Sciatic nerve (tissue), 2 donors: Measurements from ENCODE around the gene TGM2. TPM values are rescaled to one million over a fixed set of nuclear protein-coding genes. Genes with fewer than 3 reads are reported as not detected.

Source experiments
- ATAC-seq: fragments of 200-7000 bp; cut with Tn5 transposase; one replicate; pipeline ENCODE4 v1.9.1; 2020; ENCODE audit warnings: mild to moderate bottlenecking, moderate library complexity
- DNase-seq: peaks from one replicate; pipeline ENCODE4 v3.0.0-alpha.2; 2020; ENCODE audit warnings: low spot score
- intact Hi-C: fragments of 100-400 bp; cut with DNase I; formaldehyde crosslinking; loops from one replicate; pipeline ENCODE4 v1.14.2; 2022
- total RNA-seq: library from RNA; stranded (reverse); fragmentation: NEBNext Ultra II Directional; extraction: Animal tissue kit (Norgen Biotek cat#: 25700); gene quantifications from one replicate; pipeline ENCODE4 v1.2.1, GENCODE V29; 2021
- donor health status: DM: no; HTN: no; CAD: no.
- donor health status: DM: no; HTN: no; CAD: no.

The TGM2 gene
- total RNA-seq, 1 donor from 2014 or later: 70.3 TPM

- DNase-seq (peak; percentile 43), ATAC-seq (no peak)
- intact Hi-C loops: no loop called here
Measured at GRCh38 chr20:38139156-38139912, 25.7 kb downstream of the TGM2 start.

GRCh38 chr20:38138086-38138778 lies 26.8 kb downstream of the TGM2 start:
- peak; percentile 53 for DNase-seq
- intact Hi-C loops: no loop called here
- no peak for ATAC-seq

GRCh38 chr20:38137441-38138037 lies 27.5 kb downstream of the TGM2 start:
- DNase-seq (no peak), ATAC-seq (no peak)
- intact Hi-C loops: no loop called here

- ATAC-seq (no peak), DNase-seq (peak; percentile 49)
- intact Hi-C loops: no loop called here
Measured at GRCh38 chr20:38136421-38137245, 28.4 kb downstream of the TGM2 start.

- intact Hi-C loops: no loop called here
- ATAC-seq (no peak), DNase-seq (peak; percentile 58)
Measured at GRCh38 chr20:38135651-38136420, 29.2 kb downstream of the TGM2 start.

- DNase-seq (no peak), ATAC-seq (no peak)
- intact Hi-C loops: no loop called here
Measured at GRCh38 chr20:38135271-38135650, 29.8 kb downstream of the TGM2 start.

- intact Hi-C loops: no loop called here
- DNase-seq (peak; percentile 70), ATAC-seq (peak; percentile 82)
Measured at GRCh38 chr20:38134427-38135270, 30.4 kb downstream of the TGM2 start.

GRCh38 chr20:38133680-38134426 lies 31.2 kb downstream of the TGM2 start:
- intact Hi-C loops: no loop called here
- DNase-seq: peak; percentile 60
- ATAC-seq: peak; percentile 37

- intact Hi-C loops: no loop called here
- peak; percentile 31 for DNase-seq
- no peak for ATAC-seq
Measured at GRCh38 chr20:38132910-38133501, 32.1 kb downstream of the TGM2 start.

GRCh38 chr20:38132156-38132909 lies 32.7 kb downstream of the TGM2 start:
- DNase-seq (peak; percentile 53), ATAC-seq (no peak)
- intact Hi-C loops: no loop called here

- intact Hi-C loops: no loop called here
- no peak for ATAC-seq
- DNase-seq: no peak
Measured at GRCh38 chr20:38131588-38132121, 33.4 kb downstream of the TGM2 start.

GRCh38 chr20:38130687-38131587 lies 34.1 kb downstream of the TGM2 start:
- ATAC-seq (no peak), DNase-seq (peak; percentile 47)
- intact Hi-C loops: no loop called here

GRCh38 chr20:38129893-38130609 lies 35.0 kb downstream of the TGM2 start:
- intact Hi-C loops: no loop called here

GRCh38 chr20:38129248-38129865 lies 35.7 kb downstream of the TGM2 start:
- DNase-seq: peak; percentile 32
- no peak for ATAC-seq
- intact Hi-C loops: no loop called here

More at GRCh38 chr20:38129893-38130609, 35.0 kb downstream of the TGM2 start:
- ATAC-seq (no peak), DNase-seq (peak; percentile 55)
